Testis (tissue), 3 donors: ENCODE data around the gene SLC39A13. TPM values are rescaled to one million over a fixed set of nuclear protein-coding genes. Genes with fewer than 3 reads are reported as not detected.

Source experiments
- DNase-seq: peaks from one replicate; pipeline ENCODE4 v3.0.0-alpha.2; 2019
- H3K27ac ChIP-seq, 2 donors: fragments of 200-600 bp; sonication (generic); one replicate each; pipeline ENCODE4 v1.5.1; 2019
- H3K27me3 ChIP-seq: fragments of 200-600 bp; sonication (generic); one replicate; pipeline ENCODE4 v1.5.1; 2019
- H3K36me3 ChIP-seq: fragments of 200-600 bp; sonication (generic); one replicate; pipeline ENCODE4 v1.5.1; 2017; ENCODE audit warnings: low read depth; ENCODE audit errors: missing control alignments
- H3K4me1 ChIP-seq: fragments of 200-600 bp; sonication (generic); one replicate; pipeline ENCODE4 v1.5.1; 2019
- H3K4me3 ChIP-seq, 2 donors: fragments of 200-600 bp; sonication (generic); one replicate each; pipeline ENCODE4 v1.5.1; 2017 to 2019
- H3K9me3 ChIP-seq: fragments of 200-600 bp; sonication (generic); one replicate; pipeline ENCODE4 v1.5.1; 2017
- CTCF ChIP-seq, 3 experiments: fragments of 450-650 bp in 2 of 3; fragments of 200-600 bp in 1 of 3; sonication (generic) in 1 of 3; IDR thresholded peaks; one replicate each; pipeline ENCODE4 v1.5.1; 2016 to 2019; ENCODE audit warnings: antibody characterized with exemption in 3 of 3, mild to moderate bottlenecking in 2 of 3, moderate library complexity in 1 of 3
- POLR2A ChIP-seq: fragments of 450-650 bp; IDR thresholded peaks from one replicate; pipeline ENCODE4 v1.6.1; 2017; ENCODE audit warnings: antibody characterized with exemption, mild to moderate bottlenecking, moderate library complexity
- WGBS, 2 donors: methylation state at CpG; one replicate each; pipeline ENCODE4 v1.1.5; 2018; 5-methylcytosine and 5-hydroxymethylcytosine counted together
- intact Hi-C: fragments of 100-400 bp; cut with DNase I; formaldehyde crosslinking; loops from one replicate; pipeline ENCODE4 v1.15.1; 2023; ENCODE audit warnings: low total_unique reads
- polyA plus RNA-seq: library from polyadenylated mRNA; stranded (reverse); fragments of 350-450 nt; fragmentation: Illumina TruSeq; extraction: RNeasy Lipid Tissue Mini Kit (QIAGEN cat#74804); gene quantifications from one replicate; pipeline ENCODE4 v1.2.3, GENCODE V29; 2014; ENCODE audit warnings: low read depth, low replicate concordance; ENCODE audit not compliant: insufficient read depth
- total RNA-seq, 2 donors: library from RNA; depleted of rRNA; stranded (reverse); fragments of >200 nt; gene quantifications; one replicate each; pipeline ENCODE4 v1.2.3, GENCODE V29; 2016

Gene SLC39A13
- total and polyA plus RNA-seq, 3 donors from 2014 or later, result 95.1 to 99.2 (median 98.1) TPM

GRCh38 chr11:47360341-47360740 is 48.0 kb upstream of the SLC39A13 start:
- no peaks in the 10 kb centered on the region for H3K36me3 ChIP-seq
- no peaks in the 10 kb centered on the region for H3K9me3 ChIP-seq
- 91 to 96% methylated on average over 14 to 15 of the region's 15 CpGs for WGBS, 2 donors

GRCh38 chr11:47361419-47361818 is 47.0 kb upstream of the SLC39A13 start:
- Histone ChIP-seq H3K27ac (no peak overlapping the region), H3K27me3 (no peaks in the 10 kb centered on the region), H3K36me3 (no peaks in the 10 kb centered on the region), H3K4me1 (no peaks in the 10 kb centered on the region), H3K4me3 (no peak overlapping the region), H3K9me3 (no peaks in the 10 kb centered on the region)
- DNase-seq, result no peak
- intact Hi-C loops, result no loop called here
- WGBS, 2 donors, result 88% methylated on average over 13 of the region's 13 CpGs
- TF ChIP-seq POLR2A (no peak), CTCF (IDR thresholded peaks at IDR 0.05) (no peak)

More at GRCh38 chr11:47360341-47360740, 48.0 kb upstream of the SLC39A13 start:
- TF ChIP-seq POLR2A, result no peak
- TF ChIP-seq CTCF (IDR thresholded peaks at IDR 0.05), result no peak
- intact Hi-C loops, result no loop called here
- Histone ChIP-seq H3K27ac (no peak overlapping the region), H3K4me1 (no peaks in the 10 kb centered on the region), H3K27me3 (no peaks in the 10 kb centered on the region), H3K4me3 (no peak overlapping the region)
- DNase-seq, result no peak

- Histone ChIP-seq H3K4me3 (no peak overlapping the region), H3K27me3 (no peaks in the 10 kb centered on the region), H3K36me3 (no peaks in the 10 kb centered on the region), H3K27ac (no peak overlapping the region), H3K9me3 (no peaks in the 10 kb centered on the region), H3K4me1 (no peaks in the 10 kb centered on the region)
- 89 to 91% methylated on average over 1 of the region's 1 CpG for WGBS, 2 donors
- intact Hi-C loops, result no loop called here
- DNase-seq, result no peak
- no peak for TF ChIP-seq CTCF (IDR thresholded peaks at IDR 0.05)
- TF ChIP-seq POLR2A, result no peak
These were observed 42.3 kb upstream of the SLC39A13 start for GRCh38 chr11:47366020-47366490.

GRCh38 chr11:47369676-47370075 is 38.7 kb upstream of the SLC39A13 start:
- intact Hi-C loops, result loop anchor here (10.0 kb wide), 1 partner anchor 85 kb away; no protein-coding TSS in a partner anchor
- Histone ChIP-seq H3K4me3 (no peak overlapping the region), H3K4me1 (no peaks in the 10 kb centered on the region), H3K9me3 (no peaks in the 10 kb centered on the region), H3K27ac (peak overlapping the region in 1 of 2 donors; percentile 78), H3K36me3 (no peaks in the 10 kb centered on the region), H3K27me3 (no peaks in the 10 kb centered on the region)
- 46 to 57% methylated on average over 3 of the region's 3 CpGs for WGBS, 2 donors
- TF ChIP-seq POLR2A, result no peak
- no peak for TF ChIP-seq CTCF (IDR thresholded peaks at IDR 0.05)
- no peak for DNase-seq

- H3K36me3 ChIP-seq, result no peaks in the 10 kb centered on the region
- no peaks in the 10 kb centered on the region for H3K9me3 ChIP-seq
- H3K4me3 ChIP-seq, result no peak overlapping the region
- intact Hi-C loops, result loop anchor here (10.0 kb wide), 1 partner anchor 82 kb away; no protein-coding TSS in a partner anchor
- H3K4me1 ChIP-seq, result no peaks in the 10 kb centered on the region
- no peaks in the 10 kb centered on the region for H3K27me3 ChIP-seq
- no peak overlapping the region for H3K27ac ChIP-seq
- 83 to 86% methylated on average over 7 of the region's 7 CpGs for WGBS, 2 donors
- no peak for TF ChIP-seq CTCF (IDR thresholded peaks at IDR 0.05)
- TF ChIP-seq POLR2A, result no peak
- no peak for DNase-seq
These were observed 36.0 kb upstream of the SLC39A13 start for GRCh38 chr11:47372422-47372821.
